K562 (cell line): ENCODE measurements around the gene FAAP100.

ENCODE experiments used
- CHD4 ChIP-seq: fragments of 200-600 bp; sonication (generic); IDR thresholded peaks from 3 replicates; pipeline ENCODE4 v1.6.1; 2012; ENCODE audit warnings: low read depth, mild to moderate bottlenecking, mixed read lengths, low read length, inconsistent platforms; ENCODE audit not compliant: insufficient read depth, insufficient replicate concordance, poor library complexity, severe bottlenecking
- ELF1 ChIP-seq: fragments of 200-800 bp; sonication (Bioruptor generic); IDR thresholded peaks from 2 replicates; pipeline ENCODE4 v1.6.1; 2016; ENCODE audit warnings: missing genetic modification characterization, missing compliant biosample characterization
- HDAC2 ChIP-seq: fragments of 450-650 bp; IDR thresholded peaks from 2 replicates; pipeline ENCODE4 v1.6.1; 2016; ENCODE audit warnings: mild to moderate bottlenecking
- MBD1 ChIP-seq: fragments of 250-450 bp; sonication (Bioruptor Pico); IDR thresholded peaks from 2 replicates; pipeline ENCODE4 v1.8.0; 2022; ENCODE audit warnings: inconsistent platforms
- NBN ChIP-seq: fragments of 450-650 bp; IDR thresholded peaks from 2 replicates; pipeline ENCODE4 v1.6.1; 2016; ENCODE audit warnings: low read depth, mild to moderate bottlenecking
- NFIC ChIP-seq: fragments of 450-650 bp; IDR thresholded peaks from 2 replicates; pipeline ENCODE4 v1.6.1; 2017; ENCODE audit warnings: mild to moderate bottlenecking, inconsistent platforms
- SMARCB1 ChIP-seq: IDR thresholded peaks from 2 replicates; pipeline ENCODE4 v1.6.1; 2011; ENCODE audit warnings: improper control_type of control experiment, low read depth; ENCODE audit not compliant: insufficient read length
- ZC3H8 ChIP-seq: fragments of 450-650 bp; IDR thresholded peaks from 2 replicates; pipeline ENCODE4 v1.6.1; 2017
- ZNF143 ChIP-seq: sonication (generic); formaldehyde crosslinking; IDR thresholded peaks from 2 replicates; pipeline ENCODE4 v1.9.0; 2022; ENCODE audit warnings: mild to moderate bottlenecking, missing genetic modification reagents
- ZNF449 ChIP-seq: fragments of 250-450 bp; sonication (Bioruptor Pico); IDR thresholded peaks from 2 replicates; pipeline ENCODE4 v1.8.0; 2022; ENCODE audit warnings: moderate library complexity, mild to moderate bottlenecking, inconsistent platforms
- TF ChIP-seq, protein P1 (sequence below), 3 experiments: IDR thresholded peaks in 2 of 3; conservative IDR thresholded peaks in 1 of 3; 2 replicates each; pipeline ENCODE4 v1.5.1; 2011 to 2012; ENCODE audit warnings: low read length in 3 of 3, mild to moderate bottlenecking in 3 of 3, control low read depth in 2 of 3, improper control_type of control experiment in 1 of 3, inconsistent platforms in 1 of 3, low read depth in 1 of 3, mixed read lengths in 1 of 3, moderate library complexity in 1 of 3; ENCODE audit not compliant: insufficient read depth in 2 of 3
- TF ChIP-seq, protein P2 (sequence below): sonication (generic); formaldehyde crosslinking; IDR thresholded peaks from 2 replicates; pipeline ENCODE4 v1.8.0; 2023; ENCODE audit warnings: mild to moderate bottlenecking, missing genetic modification reagents

DNA sequence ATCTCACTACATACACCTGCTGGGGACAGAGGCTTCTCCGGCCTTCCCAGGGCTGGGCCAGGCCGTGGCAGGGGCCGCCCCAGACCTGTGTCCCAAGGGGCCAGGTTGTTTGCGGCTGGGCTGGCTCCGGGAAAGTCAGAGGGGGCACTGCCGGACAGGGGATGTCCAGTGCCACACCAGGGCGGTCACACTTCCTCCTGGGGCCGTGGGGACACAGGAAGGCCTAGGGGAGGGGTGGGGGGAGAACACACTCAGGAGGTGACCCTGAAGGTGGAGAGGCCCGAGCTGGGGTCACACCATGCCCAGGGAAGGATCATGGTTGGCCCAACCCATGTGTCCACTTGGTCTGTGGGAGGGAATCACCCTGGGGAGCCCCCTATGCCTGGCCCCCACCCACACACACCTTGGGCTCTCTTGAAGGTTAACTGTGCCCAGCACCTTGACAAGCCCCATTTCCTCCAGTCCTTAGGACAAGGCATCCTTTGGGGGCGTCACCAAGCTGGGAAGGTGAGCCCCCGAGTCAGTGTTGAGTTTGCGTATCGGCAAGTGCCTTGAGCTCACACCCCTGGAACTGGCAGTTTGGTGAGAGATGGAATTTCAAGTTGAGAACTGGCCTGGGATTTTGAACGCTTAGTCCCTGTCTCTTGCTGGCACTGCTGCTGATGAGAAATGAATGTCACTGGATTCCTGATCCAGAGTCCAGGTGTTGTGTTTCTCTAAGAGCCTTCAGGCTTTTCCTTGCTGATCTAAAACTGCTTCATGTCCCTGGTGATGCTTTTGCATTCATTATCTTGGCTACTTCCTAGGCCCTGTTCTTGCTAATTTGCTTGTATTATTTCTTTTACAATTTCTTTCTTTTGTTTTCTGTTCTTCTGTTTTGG is 31.9 kb downstream of the FAAP100 start:
- no peak for TF ChIP-seq ZNF449 (CRISPR knock-in tag)
- no peak for TF ChIP-seq CHD4
- TF ChIP-seq HDAC2, result no peak
- TF ChIP-seq ZC3H8, result no peak
- TF ChIP-seq ELF1 (tag), result no peak
- TF ChIP-seq ZNF143 (CRISPR knock-in tag), result no peak
- no peak for TF ChIP-seq MBD1
- TF ChIP-seq, protein P1, sequence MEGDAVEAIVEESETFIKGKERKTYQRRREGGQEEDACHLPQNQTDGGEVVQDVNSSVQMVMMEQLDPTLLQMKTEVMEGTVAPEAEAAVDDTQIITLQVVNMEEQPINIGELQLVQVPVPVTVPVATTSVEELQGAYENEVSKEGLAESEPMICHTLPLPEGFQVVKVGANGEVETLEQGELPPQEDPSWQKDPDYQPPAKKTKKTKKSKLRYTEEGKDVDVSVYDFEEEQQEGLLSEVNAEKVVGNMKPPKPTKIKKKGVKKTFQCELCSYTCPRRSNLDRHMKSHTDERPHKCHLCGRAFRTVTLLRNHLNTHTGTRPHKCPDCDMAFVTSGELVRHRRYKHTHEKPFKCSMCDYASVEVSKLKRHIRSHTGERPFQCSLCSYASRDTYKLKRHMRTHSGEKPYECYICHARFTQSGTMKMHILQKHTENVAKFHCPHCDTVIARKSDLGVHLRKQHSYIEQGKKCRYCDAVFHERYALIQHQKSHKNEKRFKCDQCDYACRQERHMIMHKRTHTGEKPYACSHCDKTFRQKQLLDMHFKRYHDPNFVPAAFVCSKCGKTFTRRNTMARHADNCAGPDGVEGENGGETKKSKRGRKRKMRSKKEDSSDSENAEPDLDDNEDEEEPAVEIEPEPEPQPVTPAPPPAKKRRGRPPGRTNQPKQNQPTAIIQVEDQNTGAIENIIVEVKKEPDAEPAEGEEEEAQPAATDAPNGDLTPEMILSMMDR (IDR thresholded peaks at IDR 0.05 in 2 of 3, conservative IDR thresholded peaks at IDR 0.05 in 1 of 3; ENCODE audit: insufficient read depth in 2 of 3, low read depth in 1 of 3, low read length in 3 of 3), result no peak
- TF ChIP-seq NBN, result no peak
- no peak for TF ChIP-seq SMARCB1
- TF ChIP-seq, protein P2, sequence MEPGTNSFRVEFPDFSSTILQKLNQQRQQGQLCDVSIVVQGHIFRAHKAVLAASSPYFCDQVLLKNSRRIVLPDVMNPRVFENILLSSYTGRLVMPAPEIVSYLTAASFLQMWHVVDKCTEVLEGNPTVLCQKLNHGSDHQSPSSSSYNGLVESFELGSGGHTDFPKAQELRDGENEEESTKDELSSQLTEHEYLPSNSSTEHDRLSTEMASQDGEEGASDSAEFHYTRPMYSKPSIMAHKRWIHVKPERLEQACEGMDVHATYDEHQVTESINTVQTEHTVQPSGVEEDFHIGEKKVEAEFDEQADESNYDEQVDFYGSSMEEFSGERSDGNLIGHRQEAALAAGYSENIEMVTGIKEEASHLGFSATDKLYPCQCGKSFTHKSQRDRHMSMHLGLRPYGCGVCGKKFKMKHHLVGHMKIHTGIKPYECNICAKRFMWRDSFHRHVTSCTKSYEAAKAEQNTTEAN (CRISPR knock-in tag), result no peak
- TF ChIP-seq NFIC, result no peak
